ENCODE results near the gene PHACTR3.
"Not testable (repeated sequence)": the region's sequence is repeated elsewhere in the genome, so short reads cannot be mapped to it uniquely, and the experiment has no call there.

The PHACTR3 gene

GRCh38 chr20:59835448-59836395, 231.4 kb downstream of the PHACTR3 start:
- in situ Hi-C loops (cut with MboI; ENCODE audit: low sequenced_read_pairs): no loop called here

GRCh38 chr20:59836767-59837166, 232.4 kb downstream of the PHACTR3 start:
- in situ Hi-C loops (cut with MboI; ENCODE audit: low sequenced_read_pairs): no loop called here

- in situ Hi-C loops (cut with MboI; ENCODE audit: low sequenced_read_pairs): no loop called here
These were observed 233.5 kb downstream of the PHACTR3 start for GRCh38 chr20:59837623-59838394.

- in situ Hi-C loops (cut with MboI; ENCODE audit: low sequenced_read_pairs): no loop called here
These were observed 235.1 kb downstream of the PHACTR3 start for GRCh38 chr20:59839400-59839799.

GRCh38 chr20:59845472-59845871, 241.1 kb downstream of the PHACTR3 start:
- in situ Hi-C loops (cut with MboI; ENCODE audit: low sequenced_read_pairs): no loop called here

- in situ Hi-C loops (cut with MboI; ENCODE audit: low sequenced_read_pairs): no loop called here
These were observed 243.8 kb downstream of the PHACTR3 start for GRCh38 chr20:59848182-59848581.

GRCh38 chr20:59850018-59850641, 245.8 kb downstream of the PHACTR3 start:
- in situ Hi-C loops (cut with MboI; ENCODE audit: low sequenced_read_pairs): no loop called here

GRCh38 chr20:59856526-59856925, 252.2 kb downstream of the PHACTR3 start:
- in situ Hi-C loops (cut with MboI; ENCODE audit: low sequenced_read_pairs): not testable (repeated sequence)

GRCh38 chr20:59856941-59857340, 252.6 kb downstream of the PHACTR3 start:
- in situ Hi-C loops (cut with MboI; ENCODE audit: low sequenced_read_pairs): not testable (repeated sequence)

- in situ Hi-C loops (cut with MboI; ENCODE audit: low sequenced_read_pairs): no loop called here
These were observed 253.6 kb downstream of the PHACTR3 start for GRCh38 chr20:59857966-59858365.

GRCh38 chr20:59858425-59858824, 254.1 kb downstream of the PHACTR3 start:
- in situ Hi-C loops (cut with MboI; ENCODE audit: low sequenced_read_pairs): no loop called here

- in situ Hi-C loops (cut with MboI; ENCODE audit: low sequenced_read_pairs): no loop called here
These were observed 257.1 kb downstream of the PHACTR3 start for GRCh38 chr20:59861401-59861800.

- in situ Hi-C loops (cut with MboI; ENCODE audit: low sequenced_read_pairs): no loop called here
These were observed 258.7 kb downstream of the PHACTR3 start for GRCh38 chr20:59863058-59863457.

GRCh38 chr20:59864726-59865125, 260.4 kb downstream of the PHACTR3 start:
- in situ Hi-C loops (cut with MboI; ENCODE audit: low sequenced_read_pairs): no loop called here

- in situ Hi-C loops (cut with MboI; ENCODE audit: low sequenced_read_pairs): no loop called here
These were observed 262.0 kb downstream of the PHACTR3 start for GRCh38 chr20:59866338-59866737.

GRCh38 chr20:59871096-59871495, 266.8 kb downstream of the PHACTR3 start:
- in situ Hi-C loops (cut with MboI; ENCODE audit: low sequenced_read_pairs): no loop called here

- in situ Hi-C loops (cut with MboI; ENCODE audit: low sequenced_read_pairs): no loop called here
These were observed 269.1 kb downstream of the PHACTR3 start for GRCh38 chr20:59873409-59873808.

- in situ Hi-C loops (cut with MboI; ENCODE audit: low sequenced_read_pairs): no loop called here
These were observed 275.9 kb downstream of the PHACTR3 start for GRCh38 chr20:59880198-59880597.

- in situ Hi-C loops (cut with MboI; ENCODE audit: low sequenced_read_pairs): no loop called here
These were observed 280.2 kb downstream of the PHACTR3 start for GRCh38 chr20:59884494-59884893.

- in situ Hi-C loops (cut with MboI; ENCODE audit: low sequenced_read_pairs): no loop called here
These were observed 283.7 kb downstream of the PHACTR3 start for GRCh38 chr20:59888050-59888449.

GRCh38 chr20:59890035-59890434, 285.7 kb downstream of the PHACTR3 start:
- in situ Hi-C loops (cut with MboI; ENCODE audit: low sequenced_read_pairs): not testable (repeated sequence)

Measured in HL-60/S4 (cell line).